SK-N-MC (cell line): ENCODE results near the gene CPNE5.

Source experiments
- EZH2 ChIP-seq: fragments of 200-600 bp; sonication (generic); IDR thresholded peaks from one replicate; pipeline ENCODE4 v1.6.1; 2017; ENCODE audit warnings: antibody characterized with exemption
- POLR2AphosphoS5 ChIP-seq: IDR thresholded peaks from 2 replicates; pipeline ENCODE4 v1.6.1; 2012; ENCODE audit warnings: mild to moderate bottlenecking, low read depth, low read length, borderline replicate concordance

DNA sequence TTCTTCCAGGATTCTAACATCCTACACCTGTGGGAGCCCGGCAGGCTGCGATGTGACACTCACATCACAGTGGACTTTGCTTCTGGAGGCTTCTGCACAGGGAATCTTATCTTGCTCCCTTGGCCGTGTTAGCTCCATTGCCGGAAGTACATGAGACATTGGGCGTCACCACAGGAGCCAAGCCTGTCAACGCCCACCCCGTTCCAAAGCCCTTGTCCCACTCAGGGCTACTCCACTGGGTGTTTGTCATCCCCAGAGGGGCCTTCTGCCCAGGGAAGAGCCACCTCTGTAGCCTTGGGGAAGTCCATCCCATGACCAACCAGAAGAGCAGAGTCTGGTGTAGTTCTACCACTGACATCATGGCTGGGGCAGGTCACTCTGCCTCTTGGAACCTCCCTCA lies 139.9 kb downstream of the CPNE5 start:
- no peak for TF ChIP-seq POLR2AphosphoS5
- TF ChIP-seq EZH2, result no peak
